Activated T-cell treated with anti-CD3 and anti-CD28 coated beads, Interleukin-2, amount 50 U/mL, for 1 hour (primary cell): ENCODE data around the gene LYPD8.
"Not testable (repeated sequence)": the region's sequence is repeated elsewhere in the genome, so short reads cannot be mapped to it uniquely, and the experiment has no call there.

Experiments
- DNase-seq: peaks from one replicate; pipeline ENCODE4 v3.0.0-alpha.2; 2020

Gene LYPD8, protein sequence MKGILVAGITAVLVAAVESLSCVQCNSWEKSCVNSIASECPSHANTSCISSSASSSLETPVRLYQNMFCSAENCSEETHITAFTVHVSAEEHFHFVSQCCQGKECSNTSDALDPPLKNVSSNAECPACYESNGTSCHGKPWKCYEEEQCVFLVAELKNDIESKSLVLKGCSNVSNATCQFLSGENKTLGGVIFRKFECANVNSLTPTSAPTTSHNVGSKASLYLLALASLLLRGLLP

DNA sequence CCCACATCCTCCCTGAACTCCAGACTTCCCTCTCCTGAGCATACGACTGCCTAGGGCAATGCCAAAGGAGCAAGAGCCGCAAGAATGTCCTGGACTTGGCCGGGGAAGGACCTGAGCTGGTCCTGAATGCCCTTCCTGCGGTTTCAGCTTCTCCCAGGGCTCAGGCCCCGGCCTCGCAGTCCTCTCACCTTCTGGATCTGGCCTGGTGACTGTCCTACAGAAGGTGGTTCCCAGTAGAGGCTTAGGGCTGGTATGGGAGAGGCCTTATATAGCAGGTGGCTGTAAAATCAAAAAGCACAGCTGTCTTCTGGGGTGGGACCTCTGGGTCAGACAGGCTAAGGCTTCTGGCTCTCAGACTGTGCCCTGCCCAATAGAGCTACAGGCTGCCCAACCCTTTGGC lies at the start of gene LYPD8:
TSS of gene LYPD8 (minus strand) at position 243 of the 400 bp plus-strand sequence. CDS start 4,678 bp downstream, outside the sequence.
- no peak for DNase-seq

DNA sequence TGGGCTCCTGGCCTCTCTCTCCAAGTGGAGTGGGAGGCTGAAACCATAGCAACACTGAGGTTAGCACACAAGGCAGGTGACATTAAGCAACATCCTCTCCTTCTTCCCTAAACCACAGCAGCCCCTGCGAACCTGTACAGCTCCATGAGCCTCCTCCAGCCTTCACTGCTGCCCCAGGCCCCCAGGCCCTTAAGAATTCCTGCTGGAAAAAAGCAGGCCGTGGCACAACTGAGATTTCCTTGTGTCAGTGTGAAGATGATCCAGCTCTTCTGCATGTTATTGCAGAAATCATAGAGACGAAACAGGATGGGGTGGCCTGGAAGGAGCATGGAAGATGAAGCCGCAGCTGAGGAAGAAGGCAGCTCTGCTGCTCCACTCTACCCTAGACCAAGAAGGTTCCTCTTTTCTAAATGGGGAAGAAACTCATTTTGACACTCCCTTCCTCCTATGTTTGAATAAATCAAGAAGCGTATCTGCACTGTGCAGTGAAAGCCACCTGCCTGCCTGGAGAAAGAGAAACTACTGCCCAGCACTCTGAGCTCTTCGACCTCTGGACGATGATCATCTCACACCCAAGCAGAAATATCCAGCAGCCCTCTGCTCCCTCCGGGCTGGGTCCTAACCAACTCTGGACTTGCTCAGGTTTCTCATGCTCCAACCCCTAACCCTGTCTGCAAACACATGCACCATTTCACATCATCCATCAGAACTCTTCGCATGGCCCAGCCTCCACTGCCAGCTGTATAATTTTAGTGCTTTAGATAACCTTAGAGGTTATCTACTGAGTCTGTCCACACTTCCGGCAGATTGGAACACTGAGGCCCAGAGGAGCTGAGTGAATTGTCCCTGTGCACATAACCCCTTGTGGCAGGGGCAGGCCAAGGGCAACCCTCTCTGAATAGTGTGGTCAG lies 49.5 kb upstream of the LYPD8 start:
- DNase-seq: no peak

DNA sequence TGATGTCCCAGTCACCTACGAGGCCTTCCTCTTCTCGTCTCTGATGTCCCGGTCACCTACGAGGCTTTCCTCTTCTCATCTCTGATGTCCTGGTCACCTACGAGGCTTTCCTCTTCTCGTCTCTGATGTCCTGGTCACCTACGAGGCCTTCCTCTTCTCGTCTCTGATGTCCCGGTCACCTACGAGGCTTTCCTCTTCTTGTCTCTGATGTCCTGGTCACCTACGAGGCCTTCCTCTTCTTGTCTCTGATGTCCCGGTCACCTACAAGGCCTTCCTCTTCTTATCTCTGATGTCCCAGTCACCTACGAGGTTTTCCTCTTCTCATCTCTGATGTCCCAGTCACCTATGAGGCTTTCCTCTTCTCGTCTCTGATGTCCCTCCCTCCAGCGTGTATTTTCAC lies 47.9 kb upstream of the LYPD8 start:
- DNase-seq: not testable (repeated sequence)

DNA sequence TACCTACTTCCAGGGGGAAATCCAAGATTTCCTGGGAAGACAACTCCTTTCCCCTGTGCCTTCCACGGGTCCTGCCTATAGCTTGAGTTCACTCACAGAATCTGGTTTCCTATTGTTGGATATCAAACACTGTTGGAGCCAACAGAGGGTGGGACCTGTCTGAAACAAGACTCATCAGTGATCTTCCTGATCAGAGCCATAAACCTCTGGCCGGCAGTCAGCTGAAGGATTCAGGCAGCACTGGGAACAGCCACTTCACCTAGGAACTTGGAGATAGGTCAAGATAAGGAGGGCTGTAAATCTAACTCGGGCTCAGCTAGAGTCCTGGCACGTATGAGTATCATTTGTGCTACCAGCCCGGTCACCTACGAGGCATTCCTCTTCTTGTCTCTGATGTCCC lies 46.9 kb upstream of the LYPD8 start:
- DNase-seq: no peak

DNA sequence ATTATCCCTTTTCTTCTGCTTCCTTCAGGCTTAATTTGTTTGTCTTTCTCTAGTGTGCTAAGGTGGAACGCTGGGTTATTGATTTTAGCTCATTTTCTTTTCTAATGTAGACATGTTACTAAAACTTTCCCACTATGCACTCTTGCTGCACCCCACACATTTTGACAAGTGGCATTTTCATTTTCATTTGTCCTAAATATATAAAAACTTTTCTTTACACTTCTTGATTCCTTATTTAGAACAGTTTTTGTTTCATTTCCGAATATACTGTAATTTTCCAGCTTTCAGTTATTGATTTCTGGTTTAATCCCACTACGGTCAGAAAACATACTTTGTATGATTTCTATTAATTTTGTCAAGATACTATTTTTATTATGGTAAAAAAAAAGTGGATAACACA lies 44.9 kb upstream of the LYPD8 start:
- DNase-seq: no peak

DNA sequence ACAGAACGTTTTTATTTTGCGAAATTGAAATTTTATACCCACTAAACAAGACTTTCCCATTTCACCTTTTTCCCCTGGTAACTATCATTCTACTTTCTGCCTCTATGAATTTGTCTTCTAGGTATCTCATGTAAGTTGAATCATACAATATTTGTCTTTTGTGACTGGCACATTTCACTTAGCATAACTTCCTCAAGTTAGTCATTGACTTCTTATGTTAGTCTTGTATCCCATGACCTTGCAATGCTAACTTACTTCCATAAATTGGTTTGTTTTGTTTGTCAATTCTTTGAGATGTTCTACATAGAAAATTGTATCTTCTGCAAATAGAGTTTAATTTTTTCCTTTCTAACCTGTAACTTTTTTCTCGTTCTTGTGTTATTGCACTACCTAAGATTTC lies 43.2 kb upstream of the LYPD8 start:
- DNase-seq: no peak

DNA sequence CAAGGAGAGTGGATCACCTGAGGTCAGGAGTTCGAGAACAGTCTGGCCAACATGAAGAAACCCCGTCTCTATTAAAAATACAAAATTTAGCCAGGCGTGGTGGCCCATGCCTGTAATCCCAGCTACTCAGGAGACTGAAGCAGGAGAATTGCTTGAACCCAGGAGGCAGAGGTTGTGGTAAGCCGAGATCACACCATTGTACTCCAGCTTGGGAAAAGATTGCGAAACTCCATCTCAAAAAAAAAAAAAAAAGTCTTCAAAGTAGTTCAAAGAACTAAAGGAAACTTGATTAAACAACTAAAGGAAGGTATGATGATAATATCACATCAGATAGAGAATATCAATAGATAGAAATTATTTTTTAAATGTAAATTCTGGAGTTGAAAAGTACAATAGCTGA lies 39.1 kb upstream of the LYPD8 start:
- DNase-seq: not testable (repeated sequence)

DNA sequence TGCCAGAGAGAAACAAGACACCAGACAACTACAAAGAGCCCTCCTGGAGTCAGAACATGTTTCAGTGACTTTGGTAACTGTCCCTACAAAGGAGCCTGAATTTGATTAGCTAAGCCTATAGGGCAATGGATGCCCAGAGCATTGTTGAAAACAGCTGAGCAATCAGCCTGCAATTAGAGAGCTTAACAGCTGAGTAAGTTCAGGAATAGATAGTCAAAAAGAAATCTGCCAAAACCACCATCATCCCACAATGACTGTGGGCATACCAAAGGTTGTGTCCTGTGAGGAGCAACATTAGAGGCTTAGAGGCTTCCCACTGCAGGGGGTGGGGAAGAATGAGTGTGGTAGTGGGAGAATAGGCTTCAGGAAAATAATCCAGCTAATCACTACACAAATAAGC lies 38.0 kb upstream of the LYPD8 start:
- no peak for DNase-seq

DNA sequence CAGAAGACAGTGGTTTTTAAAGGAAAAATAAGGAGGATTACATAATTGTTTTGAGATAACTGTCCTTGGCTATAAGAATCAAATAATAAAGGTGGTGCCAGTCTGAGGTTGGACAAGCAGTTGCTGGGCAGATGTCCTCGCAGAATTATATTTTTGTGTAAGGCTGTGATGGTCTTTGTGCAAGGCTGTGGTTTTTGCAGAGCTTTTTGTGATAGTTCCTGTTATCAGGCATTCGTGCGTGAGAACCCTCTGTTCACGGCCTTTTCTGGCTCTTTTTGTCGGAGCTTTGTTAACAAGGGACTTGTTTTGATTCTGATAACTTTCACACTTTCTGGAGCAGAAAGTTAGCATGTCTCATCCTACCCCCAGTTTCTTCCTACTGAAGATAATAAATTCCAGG lies 36.8 kb upstream of the LYPD8 start:
- no peak for DNase-seq

DNA sequence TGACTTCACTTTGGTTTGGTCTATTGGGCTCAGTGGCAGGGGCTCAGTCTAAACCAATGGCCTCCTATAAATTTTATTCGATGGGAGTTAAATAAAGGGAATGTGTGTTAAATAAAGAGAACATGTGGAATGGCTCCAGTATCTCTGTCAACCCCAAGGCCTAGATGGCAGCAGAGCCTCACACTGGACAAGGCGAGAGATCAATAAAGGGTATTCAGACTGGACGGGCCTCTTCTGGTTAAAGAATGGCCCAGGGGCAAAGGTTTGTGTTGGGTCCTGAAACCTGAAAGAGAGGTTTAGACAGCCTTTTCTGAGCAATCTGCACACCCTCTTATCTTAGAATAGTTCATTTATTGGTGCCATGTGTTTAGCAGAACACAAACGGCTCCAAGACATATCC lies 35.5 kb upstream of the LYPD8 start:
- DNase-seq: no peak

DNA sequence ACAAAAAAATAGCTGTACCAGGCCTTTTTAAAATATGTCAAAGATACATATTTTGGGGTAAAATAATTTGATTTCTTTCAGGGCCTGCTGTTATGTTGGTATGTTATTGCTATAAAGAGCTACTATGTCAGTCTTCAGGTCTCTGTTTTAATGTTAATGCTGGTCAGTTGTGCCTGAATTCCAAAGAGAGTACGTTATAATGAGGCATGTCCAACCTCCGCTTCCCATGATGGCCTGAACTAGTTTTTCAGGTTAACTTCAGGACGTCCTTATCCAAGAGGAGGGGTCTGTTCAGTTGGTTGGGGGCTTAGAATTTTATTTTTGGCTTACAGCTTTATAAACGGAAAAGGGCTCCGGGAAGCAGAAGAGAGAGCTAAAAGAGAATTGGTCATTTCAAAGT lies 34.9 kb upstream of the LYPD8 start:
- DNase-seq: no peak

DNA sequence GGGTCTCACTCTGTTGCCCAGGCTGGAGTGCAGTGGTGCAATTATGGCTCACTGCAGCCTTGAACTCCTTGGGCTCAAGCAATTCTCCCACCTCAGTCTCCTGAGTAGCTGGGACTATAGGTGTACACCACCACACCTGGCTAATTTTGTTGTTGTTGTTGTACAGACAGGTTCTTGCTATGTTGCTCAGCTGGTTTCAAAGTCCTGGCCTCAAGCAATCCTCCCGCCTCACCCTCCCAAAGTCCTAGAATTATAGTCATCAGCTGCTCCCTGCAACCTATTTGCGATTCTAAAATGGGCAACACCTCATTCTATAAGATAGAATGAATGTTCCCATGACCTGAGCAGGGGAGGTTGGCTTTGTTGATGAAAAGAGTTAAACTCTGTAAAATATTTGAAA lies 33.8 kb upstream of the LYPD8 start:
- not testable (repeated sequence) for DNase-seq

DNA sequence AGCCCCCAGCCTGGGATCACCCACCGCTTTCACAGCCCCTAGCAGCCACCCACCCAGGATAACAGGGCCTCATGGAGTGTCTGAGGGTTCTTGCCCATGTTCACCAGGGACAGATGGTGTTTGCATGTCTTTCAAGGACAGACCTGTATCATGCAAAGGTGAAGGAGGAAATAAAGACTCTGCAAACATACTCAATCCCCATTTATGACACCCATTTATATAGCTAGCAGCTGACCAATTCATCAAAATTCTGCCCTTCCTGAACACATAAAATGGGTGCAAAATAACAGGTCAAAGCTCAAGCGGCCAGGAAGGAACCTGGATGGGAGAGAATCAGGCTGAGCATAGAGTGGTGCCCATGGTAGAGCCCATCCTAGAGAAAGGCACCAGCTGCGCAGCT lies 32.8 kb upstream of the LYPD8 start:
- no peak for DNase-seq

DNA sequence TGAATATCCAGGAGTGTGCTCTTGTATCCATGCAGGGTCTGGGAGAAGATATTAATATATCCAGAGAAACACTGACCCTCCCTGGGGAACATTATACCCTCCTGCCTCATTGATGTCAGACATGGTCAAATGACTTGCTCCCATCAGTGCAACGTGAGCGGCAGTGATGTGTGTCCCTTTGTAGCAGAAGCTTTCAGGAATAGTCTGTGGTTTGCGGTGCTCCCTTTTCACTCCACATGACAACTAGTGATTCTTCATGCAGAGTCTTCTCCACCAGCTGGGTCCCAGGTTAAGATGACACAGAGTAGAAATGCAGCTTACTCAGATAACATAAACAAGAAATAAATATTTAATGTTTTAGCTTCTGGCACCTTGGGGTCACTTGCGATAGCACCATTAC lies 31.9 kb upstream of the LYPD8 start:
- no peak for DNase-seq

DNA sequence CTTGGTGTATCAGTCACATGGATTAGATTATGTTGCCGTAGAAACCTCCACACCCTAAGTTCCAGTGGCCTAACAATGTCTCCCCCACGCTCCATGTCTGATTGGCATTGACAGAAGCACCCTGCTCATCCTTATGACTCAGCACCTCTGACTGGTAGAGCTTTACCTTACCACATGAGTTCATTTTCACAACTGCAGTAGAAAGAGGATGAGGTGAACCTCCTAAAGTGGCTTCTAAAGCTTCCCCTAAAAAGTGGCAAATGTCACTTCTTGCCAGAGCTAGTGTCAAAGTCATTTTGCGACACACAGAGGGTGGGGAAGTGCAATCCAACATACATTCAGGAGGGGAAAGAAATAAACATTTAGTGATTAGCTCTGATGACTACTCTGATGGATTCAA lies 30.6 kb upstream of the LYPD8 start:
- DNase-seq: no peak

DNA sequence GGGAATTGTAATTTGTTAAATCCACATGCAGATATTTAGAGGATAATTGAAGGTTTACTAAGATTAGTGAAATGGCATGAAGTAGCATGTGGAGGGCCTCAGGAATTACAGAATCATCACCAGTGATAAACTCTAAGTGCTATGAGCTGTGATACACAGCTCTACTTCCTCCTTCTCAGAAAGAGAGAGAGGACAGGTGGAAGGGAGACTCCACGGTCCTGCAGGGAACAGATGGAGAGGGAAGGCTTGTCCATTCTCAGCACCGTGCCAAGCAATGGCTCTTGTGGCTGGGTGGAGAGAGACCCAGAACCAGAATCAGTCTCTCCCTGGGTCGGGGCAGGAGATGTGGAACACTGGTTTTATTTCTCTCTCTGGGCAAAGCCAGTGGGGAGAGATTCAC lies 27.8 kb upstream of the LYPD8 start:
- no peak for DNase-seq

DNA sequence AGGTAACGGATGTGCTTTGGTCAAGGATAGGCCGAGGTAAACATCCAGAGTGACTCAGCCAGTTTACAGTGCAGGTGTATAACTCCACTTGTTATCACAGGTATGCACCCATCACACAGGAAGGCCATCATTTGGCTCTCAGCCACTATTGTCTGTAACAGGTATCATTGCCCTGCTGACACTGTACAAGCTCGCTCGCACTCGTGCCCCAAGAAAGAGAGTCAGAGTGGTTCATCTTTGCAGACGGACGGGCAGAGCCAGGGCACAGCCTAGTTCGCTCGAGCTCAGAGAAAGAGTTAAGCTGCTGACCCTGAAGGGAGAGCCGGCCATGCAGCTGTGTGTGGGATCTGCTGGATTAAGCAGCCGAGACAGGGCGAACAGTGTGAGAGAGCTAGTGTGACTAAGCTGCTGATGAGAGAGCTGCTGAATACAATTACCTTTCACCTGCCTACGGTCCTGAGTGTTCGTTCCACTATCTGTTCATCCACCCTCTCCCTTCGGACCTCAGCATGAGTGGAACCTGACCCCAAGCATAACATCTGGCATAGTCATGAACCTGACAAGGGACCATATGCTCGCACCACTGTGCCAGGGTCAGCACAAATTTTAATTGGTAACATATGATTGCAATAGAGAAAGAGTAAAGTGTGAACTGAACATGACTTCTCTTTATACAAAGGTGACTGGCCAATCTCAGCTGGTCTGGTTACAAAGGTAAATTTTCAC lies 27.0 kb upstream of the LYPD8 start:
- no peak for DNase-seq

DNA sequence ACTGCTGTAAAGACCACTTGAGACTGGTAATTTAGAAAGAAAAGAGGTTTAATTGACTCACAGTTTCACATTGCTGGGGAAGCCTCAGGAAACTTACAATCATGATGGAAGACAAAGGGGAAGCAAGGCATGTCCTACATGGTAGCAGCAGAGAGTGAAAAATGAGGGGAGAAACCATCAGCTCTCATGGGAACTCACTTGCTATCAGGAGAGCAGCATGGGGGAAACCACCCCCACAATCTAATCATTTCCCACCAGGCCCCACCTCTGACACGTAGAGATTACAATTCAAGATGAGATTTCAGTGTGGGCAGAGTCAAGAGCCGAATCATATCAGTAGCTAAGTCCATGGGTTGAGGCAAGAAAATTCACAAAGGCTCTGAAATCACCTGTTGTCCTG lies 23.8 kb upstream of the LYPD8 start:
- no peak for DNase-seq

DNA sequence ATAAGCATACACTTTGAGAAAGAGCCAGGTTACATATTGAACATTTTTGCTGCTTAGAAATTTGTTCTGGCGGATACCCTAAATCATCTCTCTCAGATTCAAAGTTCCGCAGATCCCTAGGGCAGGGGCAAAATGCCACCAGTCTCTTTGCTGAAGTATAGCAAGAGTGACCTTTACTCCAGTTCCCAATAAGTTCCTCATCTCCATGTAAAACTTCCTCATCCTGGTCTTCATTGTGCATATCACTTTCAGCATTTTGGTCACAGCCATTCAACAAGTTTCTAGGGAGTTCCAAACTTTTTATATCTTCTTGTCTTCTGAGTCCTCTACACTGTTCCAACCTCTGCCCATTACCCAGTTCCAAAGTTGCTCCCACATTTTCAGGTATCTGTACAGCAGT lies 23.3 kb upstream of the LYPD8 start:
- no peak for DNase-seq

DNA sequence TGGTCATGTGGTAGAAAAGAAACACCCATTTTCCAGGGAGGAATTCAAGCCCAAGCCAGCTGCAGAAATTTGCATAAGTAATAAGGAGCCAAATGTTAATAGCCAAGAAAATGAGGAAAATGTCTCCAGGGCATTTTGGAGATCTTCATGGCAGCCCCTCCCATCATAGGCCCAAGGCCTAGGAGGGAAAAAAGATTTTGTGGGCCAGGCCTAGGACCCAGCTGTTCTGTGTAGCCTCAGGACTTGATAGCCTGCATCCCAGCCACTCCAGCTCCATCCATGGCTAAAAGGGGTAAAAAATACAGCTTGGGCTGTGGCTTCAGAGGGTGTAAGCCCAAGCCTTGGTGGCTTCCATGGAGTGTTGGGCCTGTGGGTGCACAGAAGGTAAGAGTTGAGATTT lies 21.4 kb upstream of the LYPD8 start:
- no peak for DNase-seq

DNA sequence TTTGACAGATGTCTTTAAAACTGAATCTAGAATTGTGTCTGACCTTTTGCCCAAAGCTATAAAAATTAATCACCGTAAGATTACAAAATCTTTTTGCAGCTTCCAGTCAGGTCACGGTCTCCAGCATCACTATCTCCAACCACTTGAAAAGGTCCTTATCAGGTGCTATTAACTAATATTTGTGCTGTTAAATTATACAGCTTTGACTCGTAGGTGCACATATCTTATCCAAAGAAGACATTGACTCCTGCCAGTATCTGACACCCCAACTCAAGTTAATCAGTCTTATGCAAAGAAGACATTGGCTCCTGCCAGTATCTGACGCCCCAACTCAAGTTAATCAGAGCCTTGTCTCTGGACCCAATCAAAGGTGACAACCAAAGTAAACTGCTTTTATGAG lies 19.9 kb upstream of the LYPD8 start:
- DNase-seq: no peak

DNA sequence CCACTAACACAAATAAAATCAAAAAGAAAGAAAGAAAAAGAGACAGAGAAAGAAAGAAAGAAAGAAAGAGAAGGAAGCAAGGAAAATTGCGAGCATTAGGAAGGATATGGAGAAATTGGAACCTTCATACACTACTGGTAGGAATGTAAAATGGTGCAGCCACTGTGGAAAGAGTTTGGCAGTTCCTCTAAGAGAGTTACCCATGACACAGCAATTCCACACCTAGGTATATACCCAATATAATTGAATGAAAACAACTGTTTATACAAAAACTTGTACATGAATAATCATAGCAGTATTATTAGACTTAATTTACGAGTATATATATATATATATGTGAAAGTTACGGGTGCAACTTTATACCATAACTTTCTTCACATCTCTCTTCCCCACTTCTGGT lies 4.1 kb upstream of the LYPD8 start:
- DNase-seq: no peak

DNA sequence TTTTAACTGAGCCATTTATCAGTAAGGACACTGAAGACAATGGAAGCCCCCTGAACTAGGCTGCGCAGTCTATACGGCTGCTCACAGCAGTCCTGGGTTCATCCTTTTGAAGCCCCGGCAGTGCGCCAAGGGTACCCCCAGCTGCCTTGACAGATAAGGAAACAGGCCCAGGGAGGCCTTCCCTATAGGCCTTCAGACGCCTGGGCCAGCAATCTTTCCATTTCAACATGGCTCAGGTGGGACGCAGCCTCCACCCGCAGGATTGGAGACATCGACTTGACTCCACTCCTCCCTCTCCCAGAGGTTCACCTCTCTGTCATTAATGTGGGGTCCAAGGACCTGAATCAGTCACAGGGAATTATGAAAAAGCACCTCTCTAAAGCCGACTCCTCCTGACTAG lies 2.8 kb upstream of the LYPD8 start:
- no peak for DNase-seq

DNA sequence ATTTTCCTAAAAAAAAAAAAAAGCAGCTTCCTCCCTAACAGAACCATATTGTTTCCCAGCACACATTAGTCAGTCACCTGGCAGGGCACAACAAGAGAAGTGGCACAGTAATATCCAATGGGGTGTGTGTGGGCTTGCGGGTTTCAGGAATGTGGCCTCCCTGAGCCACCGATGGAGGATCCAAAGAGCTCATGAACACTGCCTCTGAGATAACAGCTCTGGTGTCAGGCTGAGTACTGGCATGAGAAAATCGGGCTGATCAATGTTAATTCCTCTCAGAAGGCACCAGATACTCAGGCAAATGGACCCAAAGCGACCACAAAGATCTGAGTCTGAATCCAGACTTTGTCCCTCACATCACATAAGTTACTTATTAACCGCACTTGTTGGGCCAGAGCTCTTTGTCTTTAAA lies 2.2 kb upstream of the LYPD8 start:
- DNase-seq: no peak
